ENCODE results near the gene TCEA3. TPM values are rescaled to one million over a fixed set of nuclear protein-coding genes. Genes with fewer than 3 reads are reported as not detected.

TCEA3 gene
- total RNA-seq, 3 donors from 2014 or later = 1.6 to 2.6 (median 2.1) TPM

- Mint-ChIP-seq H3K4me3 (peak overlapping the region; percentile 92), H3K27me3 (ENCODE audit: low read depth) (no peaks in the 10 kb centered on the region), H3K4me1 (ENCODE audit: low read depth) (peaks cover 29% of the 10 kb centered on the region), H3K9me3 (peaks cover 6% of the 10 kb centered on the region), H3K36me3 (ENCODE audit: insufficient read depth) (peaks cover 19% of the 10 kb centered on the region)
- DNase-seq (no peak), ATAC-seq (no peak)
These were observed 57.1 kb downstream of the TCEA3 start for GRCh38 chr1:23367451-23367790.

DNA sequence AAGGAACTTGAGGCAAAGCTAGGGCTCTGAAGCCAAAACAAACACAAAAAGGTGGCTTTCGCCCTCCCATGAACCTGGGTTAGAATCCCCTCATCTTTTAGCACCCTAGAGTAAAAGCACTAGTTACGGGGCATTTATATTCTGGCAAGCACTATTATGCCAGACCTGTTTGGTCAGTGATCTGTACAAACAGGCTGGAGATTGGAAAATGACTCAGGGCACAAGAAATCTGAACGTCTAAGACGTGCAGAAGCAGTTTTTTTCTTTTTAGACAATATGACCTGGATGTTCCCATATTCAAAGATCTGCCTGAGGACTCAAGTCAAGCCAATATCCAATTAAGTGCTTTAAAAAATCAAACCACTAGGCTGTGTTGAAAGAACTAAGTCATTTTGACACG lies 58.0 kb downstream of the TCEA3 start:
- peaks cover 29% of the 10 kb centered on the region for H3K4me1 Mint-ChIP-seq (ENCODE audit: low read depth)
- H3K4me3 Mint-ChIP-seq = peak overlapping the region; percentile 92
- H3K9me3 Mint-ChIP-seq = peaks cover 12% of the 10 kb centered on the region
- no peak for ATAC-seq
- H3K36me3 Mint-ChIP-seq (ENCODE audit: insufficient read depth) = peaks cover 28% of the 10 kb centered on the region
- DNase-seq = no peak
- no peaks in the 10 kb centered on the region for H3K27me3 Mint-ChIP-seq (ENCODE audit: low read depth)

- ATAC-seq (no peak), DNase-seq (no peak)
- Mint-ChIP-seq H3K9me3 (peaks cover 13% of the 10 kb centered on the region), H3K4me3 (peak overlapping the region; percentile 92), H3K36me3 (ENCODE audit: insufficient read depth) (peaks cover 31% of the 10 kb centered on the region), H3K27me3 (ENCODE audit: low read depth) (no peaks in the 10 kb centered on the region), H3K4me1 (ENCODE audit: low read depth) (peaks cover 29% of the 10 kb centered on the region)
These were observed 58.4 kb downstream of the TCEA3 start for GRCh38 chr1:23366146-23366545.

DNA sequence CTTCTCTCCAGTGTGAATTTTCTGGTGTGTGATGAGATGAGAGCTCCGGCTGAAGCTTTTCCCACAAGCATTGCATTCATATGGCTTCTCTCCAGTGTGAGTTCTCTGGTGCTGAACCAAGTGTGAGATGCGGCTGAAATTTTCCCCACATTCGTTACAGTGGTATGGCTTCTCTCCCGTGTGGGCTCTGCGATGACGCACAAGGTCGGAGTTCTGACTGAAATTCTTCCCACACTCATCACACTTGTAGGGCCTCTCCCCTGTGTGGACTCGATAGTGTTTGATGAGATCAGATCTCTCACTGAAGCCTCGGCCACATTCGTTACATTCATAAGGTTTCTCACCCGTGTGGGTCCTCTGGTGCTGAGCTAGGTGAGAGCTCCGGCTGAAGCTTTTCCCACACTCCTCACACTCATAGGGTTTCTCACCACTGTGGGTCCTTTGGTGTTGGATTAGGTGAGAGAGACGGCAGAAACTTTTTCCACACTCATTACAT lies 62.3 kb downstream of the TCEA3 start:
- Mint-ChIP-seq H3K4me3 (no peak overlapping the region), H3K4me1 (ENCODE audit: low read depth) (peaks cover 14% of the 10 kb centered on the region), H3K9me3 (peaks cover 38% of the 10 kb centered on the region), H3K27me3 (ENCODE audit: low read depth) (no peaks in the 10 kb centered on the region), H3K36me3 (ENCODE audit: insufficient read depth) (peaks cover 49% of the 10 kb centered on the region)
- no peak for DNase-seq
- ATAC-seq = no peak

DNA sequence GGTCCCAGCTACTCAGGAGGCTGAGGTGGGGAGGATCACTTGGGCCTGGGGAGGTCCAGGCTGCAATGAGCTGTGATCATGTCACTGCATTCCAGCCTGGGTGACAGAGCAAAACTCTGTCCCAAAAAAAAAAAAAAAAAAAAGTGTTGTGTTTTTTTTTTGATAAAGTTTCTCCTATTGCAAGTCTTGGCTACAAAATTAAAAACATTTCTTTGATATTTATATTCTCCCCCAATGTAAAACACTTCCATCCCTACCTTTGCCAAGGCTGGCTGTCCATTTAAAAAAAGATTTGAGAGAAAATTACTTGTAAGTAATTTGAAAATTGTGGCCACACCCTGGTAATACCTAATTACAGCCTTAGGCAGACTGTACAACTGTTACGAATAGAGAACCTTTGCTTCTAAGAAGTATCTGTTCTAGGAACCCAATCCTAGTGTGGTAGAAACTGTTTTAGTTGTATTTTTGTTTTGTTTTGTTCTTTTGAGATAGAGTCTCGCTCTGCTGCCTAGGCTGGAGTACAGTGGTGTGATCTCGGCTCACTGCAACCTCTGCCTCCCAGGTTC lies 66.2 kb downstream of the TCEA3 start:
- Mint-ChIP-seq H3K4me1 (ENCODE audit: low read depth) (peaks cover 4% of the 10 kb centered on the region), H3K27me3 (ENCODE audit: low read depth) (no peaks in the 10 kb centered on the region), H3K4me3 (no peak overlapping the region), H3K9me3 (peaks cover 38% of the 10 kb centered on the region), H3K36me3 (ENCODE audit: insufficient read depth) (peaks cover 40% of the 10 kb centered on the region)
- DNase-seq (no peak), ATAC-seq (no peak)

- peaks cover 31% of the 10 kb centered on the region for H3K36me3 Mint-ChIP-seq (ENCODE audit: insufficient read depth)
- H3K27me3 Mint-ChIP-seq (ENCODE audit: low read depth) = no peaks in the 10 kb centered on the region
- H3K4me3 Mint-ChIP-seq = no peak overlapping the region
- peaks cover 31% of the 10 kb centered on the region for H3K9me3 Mint-ChIP-seq
- DNase-seq (no peak), ATAC-seq (no peak)
- peaks cover 4% of the 10 kb centered on the region for H3K4me1 Mint-ChIP-seq (ENCODE audit: low read depth)
These were observed 67.2 kb downstream of the TCEA3 start for GRCh38 chr1:23357138-23357908.

DNA sequence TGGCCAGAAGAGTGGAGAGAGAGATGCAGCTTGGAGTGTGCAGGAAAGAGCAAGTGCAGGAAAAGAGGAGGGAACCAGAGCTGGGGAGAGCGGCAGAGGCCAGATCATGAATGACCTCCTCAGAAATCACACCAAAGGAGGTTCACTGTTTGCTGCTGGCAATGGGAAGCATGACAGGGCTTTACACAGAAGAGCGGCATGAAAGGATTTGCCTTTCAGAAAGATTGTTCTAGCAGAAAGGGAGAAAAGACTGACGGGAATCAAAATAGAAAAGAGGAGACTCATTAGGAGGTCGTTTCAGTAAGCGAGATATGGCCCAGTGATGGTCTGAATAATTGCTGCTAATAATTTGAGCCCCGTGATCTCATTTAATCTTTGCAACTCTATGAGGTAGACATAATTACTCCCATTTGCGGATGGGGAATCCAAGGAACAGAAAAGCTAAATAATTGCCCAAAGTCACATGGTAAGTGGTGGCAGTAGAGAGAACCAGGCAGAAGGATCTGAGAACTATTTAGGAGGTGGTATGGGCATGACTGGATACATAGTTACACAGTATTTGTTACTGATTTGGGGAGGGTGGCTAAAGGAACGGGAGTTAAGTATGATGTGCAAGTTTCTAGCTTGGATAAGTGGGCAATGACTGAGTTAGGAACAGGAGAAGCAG lies 67.9 kb downstream of the TCEA3 start:
- peaks cover 24% of the 10 kb centered on the region for H3K36me3 Mint-ChIP-seq (ENCODE audit: insufficient read depth)
- peaks cover 4% of the 10 kb centered on the region for H3K4me1 Mint-ChIP-seq (ENCODE audit: low read depth)
- DNase-seq (no peak), ATAC-seq (no peak)
- no peaks in the 10 kb centered on the region for H3K27me3 Mint-ChIP-seq (ENCODE audit: low read depth)
- H3K4me3 Mint-ChIP-seq = no peak overlapping the region
- H3K9me3 Mint-ChIP-seq = peaks cover 26% of the 10 kb centered on the region

GRCh38 chr1:23354245-23354644 lies 70.3 kb downstream of the TCEA3 start:
- peaks cover 7% of the 10 kb centered on the region for H3K36me3 Mint-ChIP-seq (ENCODE audit: insufficient read depth)
- peaks cover 4% of the 10 kb centered on the region for H3K4me1 Mint-ChIP-seq (ENCODE audit: low read depth)
- H3K27me3 Mint-ChIP-seq (ENCODE audit: low read depth) = no peaks in the 10 kb centered on the region
- DNase-seq = no peak
- peaks cover 9% of the 10 kb centered on the region for H3K9me3 Mint-ChIP-seq
- no peak overlapping the region for H3K4me3 Mint-ChIP-seq
- no peak for ATAC-seq

- no peak for ATAC-seq
- no peaks in the 10 kb centered on the region for H3K9me3 Mint-ChIP-seq
These were observed 72.4 kb downstream of the TCEA3 start for GRCh38 chr1:23352096-23352695.

GRCh38 chr1:23345920-23346319 lies 78.6 kb downstream of the TCEA3 start:
- no peaks in the 10 kb centered on the region for H3K9me3 Mint-ChIP-seq
- peaks cover 25% of the 10 kb centered on the region for H3K4me1 Mint-ChIP-seq (ENCODE audit: low read depth)
- H3K36me3 Mint-ChIP-seq (ENCODE audit: insufficient read depth) = peaks cover 6% of the 10 kb centered on the region
- H3K27me3 Mint-ChIP-seq (ENCODE audit: low read depth) = no peaks in the 10 kb centered on the region
- ATAC-seq (no peak), DNase-seq (no peak)
- peak overlapping the region; percentile 35 for H3K4me3 Mint-ChIP-seq

More at GRCh38 chr1:23352096-23352695, 72.4 kb downstream of the TCEA3 start:
- H3K27me3 Mint-ChIP-seq (ENCODE audit: low read depth) = no peaks in the 10 kb centered on the region
- no peak overlapping the region for H3K4me3 Mint-ChIP-seq
- peaks cover 3% of the 10 kb centered on the region for H3K36me3 Mint-ChIP-seq (ENCODE audit: insufficient read depth)
- DNase-seq = no peak
- H3K4me1 Mint-ChIP-seq (ENCODE audit: low read depth) = peaks cover 4% of the 10 kb centered on the region

DNA sequence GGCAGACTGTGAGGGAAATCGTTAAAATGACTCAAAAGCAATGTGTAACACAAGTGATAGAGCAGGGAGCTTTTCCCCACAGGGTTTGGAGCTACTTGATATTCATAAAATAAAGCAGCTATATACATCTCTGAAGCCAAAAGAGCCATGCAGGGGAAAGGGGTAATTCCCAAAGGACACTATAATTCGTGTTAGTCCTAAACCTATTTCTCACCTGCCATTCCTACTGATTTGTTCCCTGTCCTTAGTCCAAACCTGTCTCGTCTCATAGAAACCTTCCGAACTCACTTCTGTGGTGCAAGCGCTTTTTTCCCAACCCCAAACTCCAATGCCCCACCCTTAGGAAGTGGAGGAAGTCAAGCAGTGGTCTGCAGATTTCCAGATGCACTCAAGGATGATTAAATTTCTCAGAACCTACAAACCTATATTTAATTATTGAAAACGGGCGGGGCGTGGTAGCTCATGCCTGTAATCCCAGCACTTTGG lies 79.5 kb downstream of the TCEA3 start:
- no peaks in the 10 kb centered on the region for H3K27me3 Mint-ChIP-seq (ENCODE audit: low read depth)
- peaks cover 34% of the 10 kb centered on the region for H3K4me1 Mint-ChIP-seq (ENCODE audit: low read depth)
- H3K36me3 Mint-ChIP-seq (ENCODE audit: insufficient read depth) = peaks cover 9% of the 10 kb centered on the region
- ATAC-seq = peak; percentile 5 to 8
- DNase-seq = no peak
- H3K9me3 Mint-ChIP-seq = no peaks in the 10 kb centered on the region
- H3K4me3 Mint-ChIP-seq = peak overlapping the region; percentile 90

- Mint-ChIP-seq H3K27me3 (ENCODE audit: low read depth) (no peaks in the 10 kb centered on the region), H3K9me3 (no peaks in the 10 kb centered on the region), H3K4me3 (peak within 1 kb of the TSS; percentile 90), H3K36me3 (ENCODE audit: insufficient read depth) (peaks cover 11% of the 10 kb centered on the region), H3K4me1 (ENCODE audit: low read depth) (peaks cover 40% of the 10 kb centered on the region)
- peak; percentile 98 for DNase-seq
- ATAC-seq = peak; percentile 96 to 97
These were observed 80.2 kb downstream of the TCEA3 start, which contains the start of gene HNRNPR for GRCh38 chr1:23344111-23344986. TSS of gene HNRNPR (minus strand) at chr1:23344284. CDS start at chr1:23341008, 3,276 bp downstream.

GRCh38 chr1:23343221-23344110 lies 81.1 kb downstream of the TCEA3 start:
- H3K4me1 Mint-ChIP-seq (ENCODE audit: low read depth) = peaks cover 49% of the 10 kb centered on the region
- no peaks in the 10 kb centered on the region for H3K27me3 Mint-ChIP-seq (ENCODE audit: low read depth)
- no peaks in the 10 kb centered on the region for H3K9me3 Mint-ChIP-seq
- peaks cover 14% of the 10 kb centered on the region for H3K36me3 Mint-ChIP-seq (ENCODE audit: insufficient read depth)
- peak; percentile 13 to 24 for ATAC-seq
- peak overlapping the region; percentile 90 for H3K4me3 Mint-ChIP-seq
- DNase-seq = peak; percentile 54

Data from activated T-cell treated with anti-CD3 and anti-CD28 coated beads, Interleukin-2, amount 50 U/mL, for 4 hours (primary cell).